HG03135 (cell line): ENCODE results near the gene MARVELD2.
"Not testable (repeated sequence)": the region's sequence is repeated elsewhere in the genome, so short reads cannot be mapped to it uniquely, and the experiment has no call there.

ENCODE experiments used
- ATAC-seq: cut with Tn5 transposase; IDR thresholded peaks from one replicate; pipeline ENCODE4 v1.9.1; 2021; ENCODE audit warnings: mild to moderate bottlenecking, moderate library complexity; ENCODE audit not compliant: unreplicated experiment

The MARVELD2 gene

GRCh38 chr5:69444127-69444754 lies 29.3 kb downstream of the MARVELD2 start:
- ATAC-seq, result no peak

- no peak for ATAC-seq
Measured at GRCh38 chr5:69449511-69449910, 34.6 kb downstream of the MARVELD2 start.

DNA sequence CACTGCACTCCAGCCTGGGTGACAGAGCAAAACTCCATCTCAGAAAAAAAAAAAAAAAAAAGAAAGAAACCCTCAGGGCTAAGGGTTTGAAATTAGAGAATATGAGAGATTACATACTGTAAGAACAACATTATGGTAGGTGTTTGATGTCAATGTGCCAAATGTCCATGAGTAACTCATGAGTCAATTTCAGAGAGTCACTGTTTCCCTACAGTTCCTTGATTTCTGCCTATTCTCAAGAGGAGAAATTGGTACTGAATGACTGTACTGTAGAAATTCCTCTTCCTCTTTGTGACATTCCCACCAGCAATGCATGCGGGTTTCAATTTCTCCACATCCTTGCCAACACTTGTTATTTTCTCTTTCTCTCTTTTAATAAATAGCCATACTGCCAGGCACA lies 35.2 kb downstream of the MARVELD2 start:
- ATAC-seq, result no peak

DNA sequence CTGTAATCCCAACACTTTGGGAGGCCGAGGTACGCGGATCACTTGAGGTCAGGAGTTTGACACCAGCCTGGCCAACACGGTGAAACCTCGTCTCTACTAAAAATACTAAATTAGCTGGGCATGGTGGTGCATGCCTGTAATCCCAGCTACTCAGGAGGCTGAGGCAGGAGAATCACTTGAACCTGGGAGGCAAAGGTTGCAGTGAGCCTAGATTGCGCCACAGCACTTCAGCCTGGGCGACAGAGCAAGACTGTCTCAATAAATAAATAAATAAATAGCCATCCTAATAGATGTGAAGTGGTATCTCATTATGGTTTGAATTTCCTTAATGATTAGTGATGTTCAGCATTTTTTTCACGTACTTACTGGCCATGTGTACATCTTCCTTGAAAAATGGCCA lies 35.6 kb downstream of the MARVELD2 start:
- ATAC-seq, result not testable (repeated sequence)

- ATAC-seq, result no peak
Measured at GRCh38 chr5:69451941-69452647, 37.2 kb downstream of the MARVELD2 start.

- not testable (repeated sequence) for ATAC-seq
Measured at GRCh38 chr5:69453487-69453886, 38.6 kb downstream of the MARVELD2 start.

GRCh38 chr5:69454460-69455249 lies 39.7 kb downstream of the MARVELD2 start:
- ATAC-seq, result no peak

- ATAC-seq, result not testable (repeated sequence)
Measured at GRCh38 chr5:69455428-69455988, 40.6 kb downstream of the MARVELD2 start.

DNA sequence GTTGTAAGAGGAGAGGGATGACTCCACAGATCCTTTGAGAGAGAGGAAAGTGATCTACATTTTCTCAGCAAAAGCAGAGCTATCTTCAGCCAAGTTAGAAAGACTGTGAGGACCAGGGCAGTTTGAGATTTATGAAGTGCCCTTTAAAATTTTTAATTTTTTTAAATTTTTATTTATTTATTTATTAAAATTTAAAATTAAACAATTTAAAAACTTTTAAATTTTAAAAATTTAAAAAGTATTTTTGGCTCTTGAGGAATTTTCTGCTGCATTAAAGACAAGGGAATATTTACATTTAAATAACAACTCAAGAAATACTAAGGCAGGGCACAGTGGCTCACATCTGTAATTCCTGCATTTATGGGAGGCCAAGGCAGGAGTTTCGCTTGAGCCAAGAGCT lies 47.3 kb downstream of the MARVELD2 start:
- ATAC-seq, result no peak

DNA sequence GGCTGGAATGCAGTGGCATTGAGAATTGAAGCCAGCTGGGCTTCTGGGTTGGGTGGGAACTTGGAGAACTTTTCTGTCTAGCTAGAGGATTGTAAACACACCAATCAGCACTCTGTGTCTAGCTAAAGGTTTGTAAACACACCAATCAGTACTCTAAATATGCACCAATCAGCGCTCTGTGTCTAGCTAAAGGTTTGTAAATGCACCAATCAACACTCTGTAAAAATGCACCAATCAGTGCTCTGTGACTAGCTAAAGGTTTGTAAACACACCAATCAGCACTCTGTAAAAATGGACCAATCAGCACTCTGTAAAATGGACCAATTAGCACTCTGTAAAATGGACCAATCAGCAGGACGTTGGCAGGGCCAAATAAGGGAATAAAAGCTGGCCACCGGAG lies 51.5 kb downstream of the MARVELD2 start:
- ATAC-seq, result not testable (repeated sequence)

DNA sequence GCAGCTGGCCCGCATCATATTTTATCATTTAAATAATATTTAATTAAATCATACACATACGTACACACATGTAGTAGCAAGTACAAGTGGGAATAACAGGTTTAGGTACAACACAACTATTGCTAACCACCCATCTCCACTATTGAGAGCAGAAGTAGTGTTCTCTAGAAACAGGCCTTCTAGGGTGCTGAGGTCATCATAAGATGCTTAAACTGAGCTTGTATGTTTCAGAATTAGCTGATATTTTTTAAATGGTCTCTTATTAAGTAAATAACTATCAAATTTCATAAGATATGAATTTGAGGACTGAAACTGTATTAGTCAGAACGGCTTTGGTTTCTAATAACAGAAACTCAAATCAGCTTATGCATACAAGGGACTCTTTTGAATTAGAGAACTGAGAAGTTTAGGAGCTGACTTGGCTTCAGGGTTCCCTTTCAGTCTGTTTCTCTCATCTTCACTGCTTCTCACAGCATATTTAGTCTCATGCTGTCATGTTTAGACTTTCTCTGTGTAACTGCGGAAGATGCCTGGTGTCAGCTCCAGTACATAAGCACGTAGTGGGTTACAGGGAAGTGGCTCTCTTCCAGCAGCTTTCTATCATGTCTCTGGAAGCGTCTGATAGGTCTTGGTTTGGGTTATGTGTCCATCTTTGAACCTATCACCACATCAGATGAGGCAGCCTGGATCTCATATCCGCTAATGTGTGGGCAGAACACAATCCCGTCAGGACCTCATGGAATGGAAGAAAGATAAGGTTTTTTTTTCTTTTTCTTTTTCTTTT lies 52.7 kb downstream of the MARVELD2 start:
- ATAC-seq, result peak; percentile 96

- no peak for ATAC-seq
Measured at GRCh38 chr5:69468631-69469030, 53.7 kb downstream of the MARVELD2 start.

- not testable (repeated sequence) for ATAC-seq
Measured at GRCh38 chr5:69471516-69471915, 56.6 kb downstream of the MARVELD2 start.

- ATAC-seq, result not testable (repeated sequence)
Measured at GRCh38 chr5:69472535-69473143, 57.7 kb downstream of the MARVELD2 start.

DNA sequence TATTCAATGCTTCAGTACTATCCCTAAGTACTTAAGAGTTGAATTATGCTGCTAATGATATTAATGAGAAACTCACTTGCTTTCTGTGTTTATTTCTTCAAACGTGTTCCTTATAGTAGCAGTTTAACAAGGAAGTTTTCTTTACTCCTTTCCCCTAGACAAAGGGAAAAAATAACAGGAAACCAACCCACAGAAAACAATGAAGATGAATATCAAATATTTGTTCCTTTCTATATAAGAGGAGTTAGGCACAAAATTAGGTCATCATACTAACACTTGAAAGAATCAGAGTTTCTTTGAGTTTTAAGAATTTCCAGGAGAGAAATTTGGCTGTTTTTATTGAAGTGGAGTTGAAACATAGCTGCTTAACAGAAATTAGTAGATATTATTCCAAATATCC lies 62.3 kb downstream of the MARVELD2 start:
- no peak for ATAC-seq

GRCh38 chr5:69478296-69478695 lies 63.4 kb downstream of the MARVELD2 start:
- not testable (repeated sequence) for ATAC-seq

DNA sequence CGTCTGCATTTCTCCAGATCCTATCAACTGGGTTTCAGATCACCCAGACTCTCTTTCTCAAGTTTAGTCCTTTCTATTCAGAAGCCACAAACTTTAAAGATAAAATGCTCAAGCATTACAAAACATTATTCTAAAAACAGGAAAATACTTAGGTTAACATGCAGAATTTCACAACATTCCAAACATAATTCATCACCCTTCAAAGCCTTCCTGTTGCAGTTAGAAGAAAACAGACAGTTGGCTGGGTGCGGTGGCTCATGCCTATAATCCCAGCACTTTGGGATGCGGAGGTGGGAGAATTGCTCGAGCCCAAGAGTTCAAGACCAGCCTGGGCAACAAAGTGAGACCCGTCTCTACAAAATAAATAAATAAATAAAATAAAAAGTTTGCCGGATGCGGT lies 70.0 kb downstream of the MARVELD2 start:
- no peak for ATAC-seq

GRCh38 chr5:69485471-69485870 lies 70.6 kb downstream of the MARVELD2 start:
- no peak for ATAC-seq

GRCh38 chr5:69489246-69489645 lies 74.3 kb downstream of the MARVELD2 start:
- ATAC-seq, result no peak

DNA sequence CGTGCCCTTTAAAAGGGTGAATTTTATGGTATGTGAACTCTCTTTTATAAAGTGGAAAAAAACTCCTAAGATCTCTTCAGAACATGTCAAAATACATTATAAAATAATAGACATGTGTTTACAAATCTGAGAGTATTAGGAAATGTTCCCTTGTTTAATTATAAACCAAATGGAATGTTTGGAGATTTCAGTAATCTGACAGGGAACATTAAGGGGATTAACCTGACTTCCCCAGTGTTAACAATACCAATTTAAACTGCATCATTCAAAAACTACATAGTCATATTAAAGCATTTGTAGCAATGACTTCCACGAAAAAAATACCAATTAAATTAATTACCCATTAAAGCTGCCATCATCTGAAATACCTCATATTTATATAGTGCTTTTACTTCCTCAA lies 76.1 kb downstream of the MARVELD2 start:
- no peak for ATAC-seq
